Lower leg skin (tissue), 3 donors: ENCODE data around the gene ANXA6.

ENCODE experiments used
- CTCF ChIP-seq, 3 donors: fragments of 450-650 bp; IDR thresholded peaks; one replicate each; pipeline ENCODE4 v1.5.1; 2016; ENCODE audit warnings: antibody characterized with exemption in 3 of 3, mild to moderate bottlenecking in 3 of 3, moderate library complexity in 2 of 3
- POLR2A ChIP-seq, 2 donors: fragments of 450-650 bp; IDR thresholded peaks; one replicate each; pipeline ENCODE4 v1.6.1; 2016 to 2017; ENCODE audit warnings: antibody characterized with exemption in 2 of 2, mild to moderate bottlenecking in 1 of 2, moderate library complexity in 1 of 2

- no peak for TF ChIP-seq POLR2A (IDR thresholded peaks at IDR 0.05)
- TF ChIP-seq CTCF (IDR thresholded peaks at IDR 0.05) = no peak
Observed at GRCh38 chr5:151151793-151152192, 5.8 kb downstream of the ANXA6 start.
